Omental fat pad (tissue), 4 donors: ENCODE data around the gene PLXNB1. TPM values are rescaled to one million over a fixed set of nuclear protein-coding genes. Genes with fewer than 3 reads are reported as not detected.

ENCODE experiments used
- ATAC-seq: fragments of 150-250 bp; one replicate; pipeline ENCODE4 v1.9.1; 2016; ENCODE audit warnings: mild to moderate bottlenecking, moderate library complexity; ENCODE audit not compliant: low FRiP score
- DNase-seq: peaks from one replicate; pipeline ENCODE4 v3.0.0-alpha.2; 2019; ENCODE audit warnings: low spot score
- total RNA-seq, 4 donors: library from RNA; depleted of rRNA; stranded (reverse); fragments of >200 nt; gene quantifications; one replicate each; pipeline ENCODE4 v1.1.0, GENCODE V29; 2016
- TF ChIP-seq, protein P1 (sequence below), 3 donors: fragments of 450-650 bp; IDR thresholded peaks; one replicate each; pipeline ENCODE4 v1.5.1; 2016 to 2017; ENCODE audit warnings: antibody characterized with exemption in 3 of 3, mild to moderate bottlenecking in 3 of 3, moderate library complexity in 2 of 3

PLXNB1 gene
- total RNA-seq, 4 donors from 2014 or later, result 66.7 to 91.3 (median 77.1) TPM

GRCh38 chr3:48434591-48435222 is 4.8 kb upstream of the PLXNB1 start:
- ATAC-seq, result no peak

DNA sequence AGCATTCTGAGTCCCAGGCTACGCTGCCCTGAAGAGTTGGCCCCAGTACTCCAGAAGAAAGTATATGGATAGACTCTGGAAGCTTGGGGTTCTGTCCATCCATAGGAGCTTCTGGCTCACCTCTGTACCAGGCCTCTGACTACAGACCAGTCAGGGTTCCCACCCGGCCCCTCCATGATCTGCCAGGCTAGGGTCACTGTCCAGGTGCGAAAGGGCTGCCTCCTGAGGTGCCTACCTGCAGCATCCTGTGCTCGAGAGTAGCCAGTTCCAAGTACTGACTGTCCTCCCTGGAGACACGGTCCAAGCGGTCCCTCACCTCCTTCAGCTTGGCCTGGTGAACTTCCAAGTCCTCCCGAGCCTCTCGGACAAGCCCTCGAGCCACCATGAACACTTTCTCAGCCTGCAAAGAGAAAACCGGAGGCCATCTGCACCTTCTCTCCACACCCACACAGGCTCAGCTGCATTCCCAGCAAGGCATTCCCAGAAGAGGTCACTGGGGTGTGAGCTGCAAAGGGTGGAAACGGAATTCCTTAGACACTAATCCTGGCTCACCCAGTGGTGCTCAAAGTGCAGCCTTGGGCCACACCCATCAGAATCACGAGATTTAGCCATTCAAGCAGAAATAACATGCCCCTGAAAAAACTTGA is 3.7 kb upstream of the PLXNB1 start:
- DNase-seq (no peak), ATAC-seq (peak; percentile 50)
- TF ChIP-seq, protein P1, sequence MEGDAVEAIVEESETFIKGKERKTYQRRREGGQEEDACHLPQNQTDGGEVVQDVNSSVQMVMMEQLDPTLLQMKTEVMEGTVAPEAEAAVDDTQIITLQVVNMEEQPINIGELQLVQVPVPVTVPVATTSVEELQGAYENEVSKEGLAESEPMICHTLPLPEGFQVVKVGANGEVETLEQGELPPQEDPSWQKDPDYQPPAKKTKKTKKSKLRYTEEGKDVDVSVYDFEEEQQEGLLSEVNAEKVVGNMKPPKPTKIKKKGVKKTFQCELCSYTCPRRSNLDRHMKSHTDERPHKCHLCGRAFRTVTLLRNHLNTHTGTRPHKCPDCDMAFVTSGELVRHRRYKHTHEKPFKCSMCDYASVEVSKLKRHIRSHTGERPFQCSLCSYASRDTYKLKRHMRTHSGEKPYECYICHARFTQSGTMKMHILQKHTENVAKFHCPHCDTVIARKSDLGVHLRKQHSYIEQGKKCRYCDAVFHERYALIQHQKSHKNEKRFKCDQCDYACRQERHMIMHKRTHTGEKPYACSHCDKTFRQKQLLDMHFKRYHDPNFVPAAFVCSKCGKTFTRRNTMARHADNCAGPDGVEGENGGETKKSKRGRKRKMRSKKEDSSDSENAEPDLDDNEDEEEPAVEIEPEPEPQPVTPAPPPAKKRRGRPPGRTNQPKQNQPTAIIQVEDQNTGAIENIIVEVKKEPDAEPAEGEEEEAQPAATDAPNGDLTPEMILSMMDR (IDR thresholded peaks at IDR 0.05), result no peak

More at GRCh38 chr3:48434591-48435222, 4.8 kb upstream of the PLXNB1 start:
- DNase-seq, result no peak
- TF ChIP-seq, protein P1 (IDR thresholded peaks at IDR 0.05), result no peak

DNA sequence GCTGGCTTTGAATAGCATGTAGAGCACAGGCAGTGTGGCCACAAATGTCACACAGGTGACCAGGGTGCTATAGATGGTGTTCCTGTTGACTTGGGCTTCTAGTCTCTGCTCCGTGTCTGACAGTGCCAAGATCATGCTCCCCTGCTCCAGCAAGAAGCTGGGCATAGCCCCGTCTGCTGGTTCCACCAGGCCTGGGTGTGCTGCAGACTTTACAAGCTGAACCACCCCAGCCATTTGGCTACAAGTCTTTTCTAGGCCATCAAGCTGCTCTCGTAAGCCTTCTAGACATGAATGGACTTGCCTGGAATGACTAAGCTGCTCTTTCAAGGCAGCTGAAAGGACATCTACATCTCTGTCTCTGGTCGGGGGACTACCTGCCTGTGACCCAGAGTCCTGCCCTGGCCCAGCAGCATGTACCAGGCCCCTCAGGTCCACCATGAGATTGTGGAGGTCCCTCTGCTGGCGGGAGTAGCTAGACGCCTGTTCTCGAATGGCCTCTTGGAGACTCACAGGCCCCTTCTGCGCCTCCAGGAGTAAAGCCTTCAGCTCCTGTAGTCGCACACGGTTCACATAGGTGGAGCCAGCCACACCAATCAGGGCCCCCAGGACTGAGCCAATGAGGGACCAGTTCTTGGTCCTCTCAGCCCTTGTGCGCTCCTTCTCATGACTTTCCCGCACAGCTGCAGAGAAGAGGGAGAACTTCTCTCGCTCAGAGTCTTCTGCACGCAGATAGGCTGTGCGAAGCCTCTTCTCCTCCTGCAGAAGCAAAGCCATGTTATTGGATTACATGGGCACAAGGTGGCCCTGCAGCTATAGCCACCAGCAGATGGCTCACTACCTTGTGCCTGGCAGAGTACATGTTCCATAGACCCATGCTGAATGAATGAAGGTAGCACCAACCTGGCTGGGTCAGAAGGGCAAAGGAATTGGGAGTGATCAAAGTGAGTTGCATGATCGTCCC is 2.8 kb upstream of the PLXNB1 start:
- ATAC-seq, result no peak
- no peak for DNase-seq
- TF ChIP-seq, protein P1 (IDR thresholded peaks at IDR 0.05), result no peak

DNA sequence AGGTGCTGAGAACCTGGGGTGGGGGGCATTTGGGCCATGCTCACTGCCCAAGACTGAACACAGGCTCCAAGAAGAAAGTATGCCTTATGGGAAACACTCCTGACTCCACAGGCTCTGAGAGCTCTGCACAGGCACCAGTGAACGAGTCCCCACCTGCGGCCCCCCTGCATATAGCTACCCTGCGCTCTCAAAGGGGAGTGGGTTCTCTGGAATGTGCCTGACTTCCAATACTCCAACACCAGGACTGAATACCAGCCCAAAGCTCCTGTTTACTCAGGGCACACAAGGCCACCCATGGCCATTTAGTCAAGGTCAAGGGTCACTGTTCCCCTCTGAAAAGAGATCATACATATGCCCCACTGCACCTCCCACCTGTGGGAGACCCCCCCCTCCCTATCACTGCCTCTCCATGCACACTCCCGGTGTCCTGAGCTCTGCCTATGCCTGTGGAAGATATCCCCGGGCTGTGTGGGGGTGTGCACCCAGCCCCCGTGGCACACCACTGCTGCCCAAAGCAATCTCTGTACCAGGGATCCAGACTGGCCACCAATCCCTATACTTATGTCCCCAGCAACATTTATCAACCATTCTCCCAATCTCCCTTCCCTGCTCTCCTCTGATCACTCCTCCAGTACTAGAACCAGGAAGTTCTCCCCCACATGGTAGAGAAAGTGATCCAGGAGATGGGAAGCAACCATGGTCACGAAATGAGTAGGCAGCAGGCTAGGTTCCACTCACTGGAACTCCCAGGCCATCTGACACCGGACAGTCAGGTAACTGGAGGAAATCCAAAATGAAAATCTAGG is 1.5 kb upstream of the PLXNB1 start:
- DNase-seq (no peak), ATAC-seq (no peak)
- TF ChIP-seq, protein P1 (IDR thresholded peaks at IDR 0.05), result no peak

DNA sequence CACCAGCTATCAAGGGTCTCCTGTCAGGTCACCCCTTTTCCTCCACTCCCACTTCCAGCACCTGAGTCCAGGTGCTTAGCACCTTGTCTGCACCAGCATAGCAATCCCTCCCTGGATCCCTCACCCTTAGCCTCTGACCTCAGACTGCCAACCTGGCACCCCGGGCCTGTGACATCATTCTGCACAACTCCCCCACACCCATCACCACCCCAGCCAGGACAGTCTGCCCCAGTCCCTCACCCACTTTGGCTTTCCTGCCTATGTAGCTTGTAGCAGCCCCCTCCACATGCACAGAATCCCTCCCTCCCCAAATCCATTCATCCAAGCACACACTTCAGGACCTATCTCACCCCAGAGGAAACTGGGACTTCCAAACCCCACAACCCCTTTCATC is 819 bp upstream of the PLXNB1 start:
- ATAC-seq, result no peak
- TF ChIP-seq, protein P1 (IDR thresholded peaks at IDR 0.05), result no peak
- no peak for DNase-seq

DNA sequence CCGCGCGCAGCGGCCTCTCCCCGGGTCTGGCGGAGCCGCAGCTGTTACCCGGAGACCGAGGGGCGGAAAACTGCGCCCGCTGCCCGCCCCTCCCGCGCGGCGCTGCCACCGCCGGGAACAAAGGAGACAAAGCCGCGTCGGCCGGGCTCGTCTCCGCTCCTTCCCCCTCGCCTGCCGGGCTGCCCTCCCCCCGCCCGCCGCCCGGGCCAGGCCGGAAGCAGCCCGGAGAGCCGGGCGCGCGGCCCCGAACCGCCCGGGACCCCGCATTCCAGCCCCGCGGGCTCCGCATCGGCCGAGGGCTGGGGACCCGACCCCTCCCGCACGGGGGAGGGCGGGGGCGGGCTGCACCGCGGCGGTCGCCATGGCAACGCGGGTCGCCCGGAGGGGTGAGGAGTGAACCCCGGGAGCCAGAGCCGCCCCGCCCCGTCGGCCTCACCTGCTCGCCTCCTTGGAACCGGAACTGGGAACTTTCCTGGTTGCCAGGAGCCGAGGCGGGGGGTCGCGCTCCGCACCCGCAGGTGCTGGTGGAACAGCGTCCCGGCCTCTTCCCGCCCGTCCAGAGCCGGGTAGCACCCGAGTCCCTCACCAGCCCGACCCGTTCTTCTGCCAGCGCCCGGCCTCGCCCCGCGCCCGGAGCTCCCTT is 448 bp downstream of the PLXNB1 start:
- ATAC-seq (peak; percentile 10), DNase-seq (no peak)
- TF ChIP-seq, protein P1 (IDR thresholded peaks at IDR 0.05), result no peak
